ENCODE data around the gene FBRSL1.
A peak's percentile ranks its signal among the peaks of the same experiment; 100 is the strongest.
"Not testable (repeated sequence)": the region's sequence is repeated elsewhere in the genome, so short reads cannot be mapped to it uniquely, and the experiment has no call there.

FBRSL1 gene

DNA sequence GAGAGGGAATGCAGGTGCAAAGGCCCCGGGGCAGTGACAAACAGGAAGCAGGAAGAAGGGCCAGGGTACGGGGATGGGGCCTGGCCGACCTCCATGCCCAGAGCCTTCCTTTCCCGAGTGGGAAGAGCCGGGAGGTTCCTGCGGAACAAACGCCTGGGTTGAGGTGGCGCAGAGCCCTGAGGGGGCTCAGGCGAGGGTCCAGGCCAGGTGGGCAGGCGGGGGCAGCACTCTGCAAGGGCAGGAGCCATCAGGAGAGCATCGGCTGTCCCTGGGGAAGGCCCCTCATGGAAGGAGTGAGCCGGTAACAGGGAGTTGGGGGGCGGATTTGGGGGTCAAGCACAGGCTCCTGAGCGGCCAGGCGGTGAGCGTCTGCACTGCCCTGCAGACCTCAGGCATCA, 18.1 kb upstream of the FBRSL1 start:
- no peak for DNase-seq

GRCh38 chr12:132472386-132472785, 17.6 kb upstream of the FBRSL1 start:
- DNase-seq, result no peak

GRCh38 chr12:132474237-132474741, 15.7 kb upstream of the FBRSL1 start:
- no peak for DNase-seq

DNA sequence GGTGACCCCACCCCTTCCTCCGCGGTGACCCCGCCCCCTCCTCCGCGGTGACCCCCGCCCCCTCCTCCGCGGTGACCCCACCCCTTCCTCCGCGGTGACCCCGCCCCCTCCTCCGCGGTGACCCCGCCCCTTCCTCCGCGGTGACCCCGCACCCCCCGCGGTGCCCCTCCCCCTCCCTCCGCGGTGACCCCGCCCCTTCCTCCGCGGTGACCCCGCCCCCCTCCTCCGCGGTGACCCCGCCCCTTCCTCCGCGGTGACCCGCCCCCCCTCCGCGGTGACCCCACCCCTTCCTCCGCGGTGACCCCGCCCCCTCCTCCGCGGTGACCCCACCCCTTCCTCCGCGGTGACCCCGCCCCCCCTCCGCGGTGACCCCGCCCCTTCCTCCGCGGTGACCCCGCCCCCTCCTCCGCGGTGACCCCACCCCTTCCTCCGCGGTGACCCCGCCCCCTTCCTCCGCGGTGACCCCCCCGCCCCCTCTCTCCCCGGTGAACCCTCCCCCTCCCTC, 15.1 kb upstream of the FBRSL1 start:
- DNase-seq, result not testable (repeated sequence)

- DNase-seq, result peak in 1 of 2 donors; percentile 45
Measured at GRCh38 chr12:132475304-132476037, 14.5 kb upstream of the FBRSL1 start.

DNA sequence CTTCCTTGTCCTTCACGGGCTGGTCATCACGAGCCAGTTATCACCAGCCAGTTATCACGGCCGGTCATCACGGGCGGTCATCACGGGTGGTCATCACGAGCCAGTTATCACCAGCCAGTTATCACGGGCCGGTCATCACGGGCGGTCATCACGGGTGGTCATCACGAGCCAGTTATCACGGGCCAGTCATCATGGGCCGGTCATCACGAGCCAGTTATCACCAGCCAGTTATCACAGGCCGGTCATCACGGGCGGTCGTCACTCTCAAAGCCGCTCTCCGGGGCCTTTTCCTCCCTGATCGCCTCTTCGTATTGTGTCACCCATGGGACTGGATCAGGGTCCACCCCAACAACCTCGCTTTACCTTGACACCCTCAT, 13.9 kb upstream of the FBRSL1 start:
- DNase-seq, result no peak

GRCh38 chr12:132476421-132476820, 13.5 kb upstream of the FBRSL1 start:
- no peak for DNase-seq

- peak; percentile 34 to 38 for DNase-seq
Measured at GRCh38 chr12:132477017-132477702, 12.8 kb upstream of the FBRSL1 start.

- DNase-seq, result no peak
Measured at GRCh38 chr12:132477703-132478432, 12.1 kb upstream of the FBRSL1 start.

- DNase-seq, result no peak
Measured at GRCh38 chr12:132478433-132478803, 11.5 kb upstream of the FBRSL1 start.

- no peak for DNase-seq
Measured at GRCh38 chr12:132478845-132479244, 11.1 kb upstream of the FBRSL1 start.

GRCh38 chr12:132479291-132479690, 10.7 kb upstream of the FBRSL1 start:
- no peak for DNase-seq

DNA sequence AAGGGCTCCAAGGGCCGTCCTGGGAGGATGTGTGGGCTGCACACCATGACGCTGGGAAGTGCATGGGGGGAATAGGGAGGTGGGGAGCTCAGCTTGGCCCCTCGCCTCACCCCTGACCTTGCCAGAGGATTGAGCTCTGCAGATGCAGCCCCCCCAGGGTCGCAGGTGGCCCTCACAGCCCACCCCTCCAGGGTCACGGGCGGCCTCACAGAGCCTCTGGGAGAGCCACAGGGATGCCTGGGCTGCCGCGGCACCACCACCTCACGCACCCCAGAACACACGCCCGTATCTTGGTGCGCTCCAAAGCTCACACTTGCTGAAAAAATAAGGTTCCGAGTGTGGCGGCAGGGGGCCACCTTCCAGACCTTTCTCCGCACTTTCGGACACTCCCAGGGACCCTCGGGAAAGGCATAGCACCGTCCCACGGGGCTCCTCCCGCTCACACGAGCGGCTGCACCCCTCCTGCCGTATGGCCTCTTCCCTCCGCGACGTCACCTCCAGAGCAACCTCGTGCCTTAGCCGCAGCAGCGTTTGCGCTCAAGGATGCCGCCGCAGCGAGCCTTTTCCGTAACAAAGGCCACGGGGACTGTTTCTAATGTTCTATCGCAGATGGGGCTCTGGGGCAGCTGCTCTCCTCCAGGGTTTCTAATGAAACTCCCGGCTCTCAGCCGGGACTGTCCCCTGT, 9.9 kb upstream of the FBRSL1 start:
- no peak for DNase-seq

GRCh38 chr12:132480623-132481132, 9.3 kb upstream of the FBRSL1 start:
- DNase-seq, result no peak

GRCh38 chr12:132481345-132481744, 8.6 kb upstream of the FBRSL1 start:
- no peak for DNase-seq

DNA sequence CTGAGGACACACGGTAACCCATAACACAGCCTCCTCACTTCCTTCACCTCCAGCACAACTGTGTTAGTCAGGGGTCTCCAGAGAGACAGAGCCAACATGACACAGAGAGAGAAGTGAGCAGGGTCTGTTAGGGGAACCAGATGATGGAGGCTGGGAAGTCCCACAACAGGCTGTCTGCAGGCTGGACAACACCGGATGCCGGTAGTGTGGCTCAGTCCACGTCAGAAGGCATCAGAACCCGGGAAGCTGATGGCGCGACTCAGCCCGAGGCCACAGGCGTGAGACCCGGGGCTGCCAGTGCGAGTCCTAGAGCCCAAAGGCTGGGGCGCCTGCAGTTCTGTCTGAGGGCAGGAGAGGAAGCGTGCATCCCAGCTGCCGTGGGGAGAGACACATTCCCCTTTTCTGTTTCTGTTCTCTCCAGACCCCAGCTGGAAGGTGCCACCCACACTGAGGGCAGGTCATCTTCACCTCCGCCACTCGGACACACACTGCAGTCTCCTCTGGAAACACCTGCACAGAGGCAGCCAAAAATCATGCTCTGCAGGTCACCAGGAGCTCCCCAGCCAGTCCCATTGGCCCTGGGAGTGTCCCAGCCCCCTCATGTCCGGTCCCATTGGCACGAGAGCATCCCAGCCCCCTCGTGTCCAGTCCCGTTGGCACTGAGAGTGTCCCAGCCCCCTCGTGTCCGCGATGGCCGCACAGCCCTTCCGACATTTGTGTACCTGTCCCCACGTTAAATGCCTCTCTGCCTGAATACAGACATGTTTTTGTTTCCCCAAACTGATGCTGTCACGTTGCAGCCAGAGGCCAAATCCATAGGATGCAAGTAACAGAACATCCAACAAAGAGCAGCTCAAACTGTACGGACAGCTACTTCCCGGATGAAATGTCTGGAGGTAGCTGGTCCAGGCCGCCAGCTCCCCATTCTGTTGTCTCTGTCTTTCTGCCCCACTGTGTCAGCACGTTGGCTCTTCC, 7.9 kb upstream of the FBRSL1 start:
- peak; percentile 32 to 65 for DNase-seq

- DNase-seq, result no peak
Measured at GRCh38 chr12:132482771-132483170, 7.2 kb upstream of the FBRSL1 start.

GRCh38 chr12:132483208-132483607, 6.7 kb upstream of the FBRSL1 start:
- DNase-seq, result no peak

GRCh38 chr12:132483612-132484011, 6.3 kb upstream of the FBRSL1 start:
- no peak for DNase-seq

DNA sequence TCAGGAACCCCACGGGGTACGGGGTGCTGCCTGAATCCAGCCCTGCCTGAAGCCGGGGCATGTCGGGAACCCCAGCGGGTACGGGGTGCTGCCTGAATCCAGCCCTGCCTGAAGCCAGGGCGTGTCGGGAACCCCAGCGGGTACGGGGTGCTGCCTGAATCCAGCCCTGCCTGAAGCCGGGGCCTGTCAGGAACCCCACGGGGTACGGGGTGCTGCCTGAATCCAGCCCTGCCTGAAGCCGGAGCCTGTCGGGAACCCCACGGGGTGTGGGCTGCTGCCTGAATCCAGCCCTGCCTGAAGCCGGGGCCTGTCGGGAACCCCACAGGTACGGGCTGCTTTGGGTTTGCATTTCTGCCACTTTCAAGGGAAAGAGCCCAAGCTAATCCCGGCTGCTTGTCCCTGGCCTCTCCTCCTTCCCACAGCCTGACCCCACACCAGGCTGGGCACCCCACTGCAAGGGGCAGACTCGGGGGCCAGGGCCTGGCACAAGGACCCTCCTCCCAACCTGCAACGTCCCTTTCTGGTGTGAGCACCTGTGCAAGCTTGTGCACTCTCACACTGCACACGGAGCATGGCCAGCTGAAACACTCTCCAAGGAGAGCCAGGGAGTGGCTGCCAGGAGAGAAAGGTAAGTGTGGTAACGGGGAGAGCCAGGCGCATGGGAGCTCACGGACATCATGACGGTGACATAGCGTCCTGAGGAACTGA, 5.6 kb upstream of the FBRSL1 start:
- DNase-seq, result no peak
